ENCODE results near the gene VPS13D.

Gene VPS13D

DNA sequence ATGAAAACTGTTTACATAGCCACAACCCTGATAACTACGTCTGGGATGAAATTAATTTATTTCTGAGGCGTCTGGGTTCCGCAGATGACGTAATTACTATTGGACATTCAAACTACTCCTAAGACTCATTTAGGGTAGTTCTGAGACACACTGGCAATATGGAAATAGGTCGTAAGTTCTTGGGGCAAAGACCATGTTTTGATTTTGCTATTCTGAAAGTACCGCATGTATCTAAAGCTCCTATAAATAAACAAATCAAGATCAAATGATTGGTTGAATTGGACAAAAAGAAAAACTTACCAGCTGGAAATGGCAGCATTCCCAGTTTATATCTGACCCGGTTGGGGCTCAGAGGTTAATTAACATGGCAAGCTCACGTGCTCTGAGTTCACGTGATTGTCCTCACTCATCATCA, 313.9 kb downstream of the VPS13D start:
- DNase-seq, result no peak

DNA sequence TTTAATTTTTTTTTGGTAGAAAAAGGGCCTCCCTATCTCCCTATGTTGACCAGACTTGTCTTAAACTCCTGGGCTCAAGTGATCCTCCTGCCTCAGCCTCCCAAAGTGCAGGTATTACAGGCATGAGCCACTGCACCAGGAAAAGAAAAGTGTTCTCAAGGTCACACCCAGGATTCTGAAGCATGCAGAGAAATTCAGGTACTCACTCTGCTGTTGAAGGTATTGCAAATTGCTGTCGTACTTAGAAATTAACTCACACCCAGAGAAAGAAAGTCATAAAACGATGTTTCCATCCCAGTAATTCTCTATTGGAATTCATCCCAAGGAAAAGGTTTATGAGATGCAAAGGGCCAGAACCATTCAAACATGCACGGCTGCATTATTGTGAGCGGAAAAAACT, 314.5 kb downstream of the VPS13D start:
- no peak for DNase-seq

DNA sequence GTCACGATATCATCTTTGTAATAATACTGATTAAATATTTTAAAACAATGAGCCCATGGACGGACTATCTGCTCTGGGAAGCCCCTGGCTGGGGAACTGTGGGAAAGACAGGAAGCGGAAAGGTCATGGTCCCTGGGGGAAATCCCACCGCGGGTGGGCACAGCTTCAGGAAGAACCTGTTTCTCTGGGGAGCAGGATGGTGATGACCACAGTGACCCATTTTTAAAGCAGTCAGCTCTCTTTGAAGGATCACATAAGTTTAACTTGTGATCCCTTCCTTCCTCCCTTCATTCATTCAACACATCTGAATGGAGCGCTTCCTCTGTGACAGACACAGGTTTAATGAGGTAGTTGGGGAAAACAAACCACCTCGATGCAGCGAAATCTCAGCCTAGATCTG, 315.2 kb downstream of the VPS13D start:
- no peak for DNase-seq

DNA sequence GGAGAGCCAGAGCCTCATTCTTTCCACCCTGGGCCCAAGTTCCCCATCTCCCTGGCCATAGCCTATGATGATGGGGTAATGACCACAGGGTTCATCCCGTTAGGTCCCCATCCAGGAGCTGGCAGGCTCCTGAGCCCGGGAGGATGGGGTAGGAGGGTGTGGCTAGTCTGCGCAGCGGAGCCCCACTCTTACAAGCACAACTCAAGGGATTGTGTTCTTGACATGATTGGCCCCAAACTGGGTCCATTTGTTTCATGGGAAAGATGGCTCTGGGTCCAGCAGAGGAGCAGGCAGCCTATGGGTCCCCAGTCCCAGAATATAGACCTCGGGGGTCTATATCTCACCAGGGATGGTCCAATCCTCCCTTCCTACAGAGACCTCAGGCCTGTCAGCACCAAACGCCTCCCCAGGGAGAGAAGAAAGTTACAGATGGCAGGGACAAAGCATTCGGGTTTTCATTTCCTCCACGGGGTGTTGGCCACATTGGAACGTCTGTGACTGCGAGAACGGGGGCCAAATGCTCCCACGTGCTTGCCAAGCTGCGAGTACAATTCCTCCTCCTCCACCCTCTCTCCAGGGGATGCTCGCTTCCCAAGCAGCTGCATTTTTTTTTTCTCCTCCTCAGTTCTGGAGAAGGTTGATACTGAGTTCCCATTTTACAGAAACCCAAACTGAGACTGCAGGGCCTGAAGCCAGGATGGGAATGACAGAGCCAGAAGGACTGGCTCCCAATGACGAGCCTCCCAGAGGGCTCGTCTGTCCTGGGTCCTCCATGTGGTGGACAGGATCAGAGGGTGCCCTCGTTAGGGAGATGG, 317.1 kb downstream of the VPS13D start:
- DNase-seq, result no peak

DNA sequence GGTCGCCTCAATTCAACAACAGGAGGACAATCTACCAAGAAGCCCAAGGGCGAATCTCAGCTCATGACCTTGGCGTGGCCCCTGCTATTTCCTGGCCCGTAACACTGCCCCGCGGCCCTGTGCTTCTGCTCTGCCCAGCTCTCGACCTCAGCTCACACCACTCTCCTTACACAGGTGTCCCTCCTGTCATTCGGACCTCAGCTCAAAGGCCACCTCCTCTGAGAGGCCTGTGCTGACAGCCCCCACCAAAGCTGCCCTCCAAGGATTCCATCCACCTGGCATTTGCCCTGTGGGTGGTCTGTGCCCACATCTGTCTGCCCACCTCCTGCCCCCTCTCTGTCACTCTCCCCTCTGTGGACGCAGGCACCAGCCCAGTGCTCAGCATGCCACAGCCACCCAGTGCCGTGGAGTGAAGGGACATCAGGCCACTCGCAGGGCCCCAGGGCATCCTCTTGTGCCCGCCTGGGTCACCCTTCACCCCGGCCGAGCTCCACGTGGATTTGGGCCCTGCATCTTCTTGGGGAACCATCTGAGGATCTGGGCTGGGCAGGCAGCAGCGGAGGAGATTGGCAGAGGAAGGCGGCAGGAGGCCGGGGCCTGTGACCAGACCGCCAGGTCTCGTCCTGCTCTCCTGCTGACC, 317.9 kb downstream of the VPS13D start:
- no peak for DNase-seq

DNA sequence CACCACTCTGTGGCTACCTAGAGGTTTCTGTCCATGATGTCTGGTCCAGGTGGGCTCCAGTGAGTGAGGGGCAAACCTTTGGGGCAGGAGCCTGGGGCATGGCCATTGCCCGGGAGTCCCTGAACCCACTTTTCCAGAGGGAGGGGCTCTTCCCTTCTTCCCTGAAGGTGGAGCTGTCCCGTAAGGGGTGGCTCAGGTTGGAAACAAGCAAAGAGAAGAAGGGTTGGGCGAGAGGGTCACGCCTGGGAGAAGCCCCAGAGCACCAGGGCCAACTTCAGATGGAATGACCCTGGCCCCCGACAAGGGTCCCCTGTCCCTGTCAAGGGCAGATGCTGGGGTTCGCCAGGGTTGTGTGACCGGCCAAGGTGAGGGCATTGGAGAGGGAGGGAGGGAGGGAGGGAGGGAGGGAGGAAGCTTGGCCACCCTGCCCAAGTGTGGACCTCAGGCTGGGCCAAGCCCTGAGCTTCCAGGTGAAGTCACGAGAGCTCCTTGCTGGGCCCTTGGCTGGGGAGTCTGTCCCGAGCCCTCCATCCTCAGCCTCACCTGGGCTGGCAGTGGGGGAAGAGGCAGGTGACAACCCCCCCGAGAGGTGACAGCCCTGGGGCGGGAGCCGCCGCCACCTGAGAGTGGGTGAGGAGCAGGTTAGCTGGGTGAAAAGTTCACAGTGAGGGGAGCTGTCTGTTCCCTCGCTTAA, 318.6 kb downstream of the VPS13D start:
- DNase-seq, result no peak

DNA sequence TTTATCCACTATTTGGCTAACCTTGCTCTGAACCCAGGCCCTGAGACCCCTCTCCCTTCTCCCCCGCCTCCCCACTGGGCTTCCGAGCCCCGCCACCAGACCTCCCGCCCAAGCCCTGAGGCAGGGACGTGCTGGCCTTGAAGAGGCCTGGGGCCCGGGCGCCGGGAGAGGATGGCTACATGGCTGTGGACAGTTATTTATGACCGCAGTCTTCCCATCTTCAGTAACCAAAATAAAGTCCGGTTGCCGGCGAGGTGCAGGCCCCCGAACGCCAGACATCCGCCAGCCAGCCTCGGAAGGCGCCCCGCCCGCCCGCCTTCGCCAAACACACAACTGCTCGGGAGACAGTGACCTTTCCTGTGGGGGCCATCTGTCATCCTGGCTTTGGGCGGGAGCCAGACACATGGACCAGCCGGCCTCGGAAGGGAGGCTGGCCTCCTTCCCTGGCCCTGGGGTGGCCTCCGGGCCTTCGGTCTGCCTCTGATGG, 319.2 kb downstream of the VPS13D start:
- no peak for DNase-seq

DNA sequence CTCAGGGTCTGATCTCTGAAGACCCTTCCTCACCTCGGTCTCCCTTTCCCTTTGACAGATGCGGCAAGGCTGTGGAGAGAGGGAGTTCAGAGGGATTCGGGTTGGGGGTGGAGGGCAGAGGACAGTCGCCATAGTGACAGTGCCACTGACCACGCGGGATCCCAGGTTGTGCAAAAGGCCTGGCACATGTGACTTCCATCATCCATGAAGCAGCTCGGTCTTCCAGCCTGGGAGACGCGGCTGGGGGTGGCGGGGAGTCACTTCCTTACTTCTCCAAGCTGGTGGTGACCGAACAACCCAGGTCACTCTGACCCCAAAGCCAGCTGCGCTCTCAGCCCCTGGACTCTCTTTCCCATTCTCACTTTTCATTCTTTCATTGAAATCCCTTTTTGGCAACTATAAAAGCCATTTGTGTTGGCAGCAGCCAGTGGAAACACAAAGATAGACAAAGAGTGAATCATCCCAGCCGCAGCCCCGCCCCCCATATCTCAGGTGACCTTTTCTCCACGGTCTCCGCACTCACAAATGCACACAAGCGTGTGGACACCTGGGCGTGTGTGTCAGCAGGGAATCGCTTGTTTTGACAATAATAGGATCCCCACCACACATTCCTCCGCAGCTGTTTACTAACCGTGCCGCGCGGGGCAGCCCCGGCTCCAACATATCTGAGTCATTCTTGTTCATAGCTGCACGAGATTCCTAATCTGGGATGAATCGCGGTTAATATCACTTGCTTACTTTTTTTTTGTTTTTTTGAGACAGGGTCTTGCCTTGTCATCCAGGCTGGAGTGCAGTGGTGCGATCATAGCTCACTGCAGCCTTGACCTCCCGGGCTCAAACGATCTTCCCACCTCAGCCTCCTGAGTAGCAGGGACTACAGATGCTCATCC, 319.9 kb downstream of the VPS13D start:
- DNase-seq, result no peak

DNA sequence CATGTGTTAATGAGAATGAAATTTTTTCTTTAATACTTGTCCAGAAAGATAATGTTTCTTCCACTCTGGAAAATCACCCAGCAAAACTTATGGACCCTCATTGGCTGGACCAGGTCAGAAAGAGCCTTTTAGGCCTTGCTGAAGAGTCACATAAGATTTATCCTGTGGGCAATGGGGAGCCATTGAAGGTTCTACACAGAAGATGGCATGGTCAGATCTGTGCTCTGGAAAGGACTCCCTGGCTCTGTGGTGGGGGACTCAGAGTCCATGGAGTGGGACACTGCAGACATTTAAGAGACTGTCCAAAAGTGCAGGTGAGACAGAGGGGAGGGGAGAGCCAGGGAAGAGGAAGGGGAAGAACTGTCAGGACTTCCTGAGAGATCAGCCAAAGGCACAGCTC, 321.8 kb downstream of the VPS13D start:
- DNase-seq, result no peak

DNA sequence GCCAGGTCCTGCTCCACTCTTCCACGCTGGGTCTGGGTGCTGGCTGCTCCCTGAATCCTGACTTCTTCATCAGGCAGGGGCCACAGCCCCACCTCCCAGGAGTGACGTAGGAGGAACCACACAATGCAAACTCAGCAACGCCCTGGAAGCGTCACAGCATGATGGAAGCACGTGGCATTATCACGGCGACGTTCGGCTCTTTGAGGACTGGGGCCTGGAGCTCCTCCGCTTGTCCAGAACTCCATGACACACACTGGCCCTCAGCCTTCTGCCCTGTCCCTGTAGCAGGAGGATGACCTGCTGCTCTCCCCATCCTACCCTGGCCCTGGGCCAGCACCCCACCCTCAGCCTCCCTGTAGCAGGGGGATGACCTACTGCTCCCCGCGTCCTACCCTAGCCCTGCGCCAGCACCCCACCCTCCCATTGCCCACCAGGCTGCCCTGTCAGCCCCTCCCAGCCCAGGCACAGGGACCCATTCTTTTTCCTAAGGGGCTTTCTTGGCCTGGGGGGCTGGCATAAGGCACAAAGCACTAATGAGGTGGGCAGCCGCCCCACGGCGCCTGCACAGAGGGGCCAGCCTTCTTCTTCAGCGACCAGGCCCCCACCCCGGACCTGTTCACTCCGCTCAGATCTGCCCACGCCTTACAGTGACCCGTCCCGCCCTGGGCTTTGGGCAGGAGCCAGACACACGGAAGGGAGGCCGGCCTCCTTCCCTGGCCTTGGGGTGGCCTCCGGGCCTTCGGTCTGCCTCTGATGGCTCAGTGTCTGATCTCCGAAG, 322.5 kb downstream of the VPS13D start:
- no peak for DNase-seq

DNA sequence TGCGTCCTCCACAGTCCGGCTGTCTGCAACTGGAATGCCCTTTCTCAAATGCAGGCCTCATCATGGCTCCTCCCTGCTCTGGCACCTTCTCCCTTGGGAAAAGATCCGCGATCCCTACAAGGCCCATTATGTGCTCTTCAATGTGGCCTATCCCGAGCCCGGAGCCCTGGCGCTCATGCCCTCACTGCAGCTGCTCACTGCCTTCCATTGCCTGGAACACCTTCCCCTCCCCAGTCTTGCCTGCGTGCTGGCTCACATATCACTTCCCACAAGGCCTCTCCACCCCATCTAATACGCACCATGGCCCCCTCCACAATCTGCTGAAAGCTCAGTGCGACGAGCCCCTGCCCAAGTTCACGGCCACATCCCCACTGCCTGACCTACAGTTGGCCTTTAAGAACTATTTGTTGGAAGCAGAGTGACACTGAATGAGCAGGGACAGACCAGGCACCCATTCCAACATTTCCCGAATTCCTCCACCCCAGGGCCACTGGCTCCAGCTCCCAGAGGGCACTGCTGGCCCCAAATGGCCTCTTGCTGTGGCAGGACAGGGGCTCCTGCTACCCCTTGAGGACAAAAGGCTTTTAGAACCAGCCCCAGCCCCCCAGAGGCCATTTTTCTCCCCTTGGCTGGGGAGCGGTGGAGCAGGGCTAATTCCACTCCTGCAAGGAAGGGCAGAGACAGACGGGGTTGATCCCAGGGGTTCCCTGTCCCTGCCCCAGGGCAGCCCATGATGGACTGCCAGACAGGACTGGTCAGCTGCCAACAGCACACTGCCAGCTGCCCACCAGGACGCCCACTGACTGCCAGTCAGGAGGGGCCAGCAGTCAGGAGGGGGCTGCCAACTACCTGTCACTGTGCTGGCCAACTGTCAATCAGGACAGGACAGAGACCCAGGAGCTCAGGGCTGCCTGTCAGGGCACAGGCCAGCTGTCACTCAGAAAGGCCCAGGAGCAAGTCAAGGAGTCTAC, 323.4 kb downstream of the VPS13D start:
- DNase-seq, result no peak

DNA sequence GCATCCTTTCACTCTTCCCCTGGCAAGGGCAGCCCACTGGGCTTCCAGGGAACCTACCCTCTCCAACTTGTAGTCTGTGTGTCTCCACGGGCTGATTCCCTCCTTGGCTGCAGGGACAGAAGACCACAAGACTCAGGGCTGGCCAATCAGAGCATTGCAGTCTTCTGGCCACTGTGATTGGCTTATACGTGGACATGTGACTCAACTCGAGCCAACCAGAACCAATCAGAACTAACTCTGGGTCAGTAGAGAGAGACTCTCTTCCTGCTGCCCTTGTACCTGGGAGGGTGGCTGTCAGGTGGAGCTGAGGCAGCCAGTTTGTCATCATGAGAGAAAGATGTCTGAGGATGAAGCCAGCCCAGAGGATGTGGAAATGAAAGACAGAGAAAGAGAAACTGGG, 324.1 kb downstream of the VPS13D start:
- no peak for DNase-seq

DNA sequence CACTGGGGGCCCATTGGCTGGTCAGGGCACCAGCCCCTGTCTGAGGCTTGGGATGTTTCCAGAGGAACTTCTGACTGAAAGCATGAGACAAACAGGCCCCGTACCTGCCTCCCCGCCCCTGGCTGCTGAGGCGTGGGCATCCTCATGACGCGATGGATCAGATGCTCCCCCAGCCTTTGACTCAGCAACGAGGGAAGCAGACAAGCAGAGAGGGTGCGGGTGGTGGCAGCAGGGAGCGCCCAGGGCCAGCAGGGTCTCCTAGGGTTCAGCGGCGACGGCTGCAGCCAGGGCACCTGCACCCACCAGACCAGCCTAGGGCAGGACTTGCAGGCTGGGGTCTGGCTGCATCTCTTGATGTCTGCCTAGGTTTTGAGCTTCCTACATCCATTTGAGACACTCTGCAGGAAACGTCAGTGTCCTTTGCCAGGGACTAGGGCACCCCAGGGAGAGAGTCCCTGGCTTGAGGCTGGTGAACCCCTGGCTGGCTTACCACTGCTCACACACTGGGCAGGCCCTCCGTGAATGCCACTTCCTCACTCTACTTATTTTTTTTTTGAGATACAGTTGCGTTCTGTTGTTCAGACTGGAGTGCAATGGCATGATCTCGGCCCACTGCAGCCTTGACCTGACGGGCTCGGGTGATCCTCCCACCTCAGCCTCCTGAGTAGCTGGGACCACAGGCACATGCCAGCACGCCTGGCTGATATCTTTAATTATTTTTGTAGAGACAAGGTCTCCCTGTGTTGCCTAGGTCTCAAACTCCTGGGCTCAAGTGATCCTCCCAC, 324.9 kb downstream of the VPS13D start:
- no peak for DNase-seq

DNA sequence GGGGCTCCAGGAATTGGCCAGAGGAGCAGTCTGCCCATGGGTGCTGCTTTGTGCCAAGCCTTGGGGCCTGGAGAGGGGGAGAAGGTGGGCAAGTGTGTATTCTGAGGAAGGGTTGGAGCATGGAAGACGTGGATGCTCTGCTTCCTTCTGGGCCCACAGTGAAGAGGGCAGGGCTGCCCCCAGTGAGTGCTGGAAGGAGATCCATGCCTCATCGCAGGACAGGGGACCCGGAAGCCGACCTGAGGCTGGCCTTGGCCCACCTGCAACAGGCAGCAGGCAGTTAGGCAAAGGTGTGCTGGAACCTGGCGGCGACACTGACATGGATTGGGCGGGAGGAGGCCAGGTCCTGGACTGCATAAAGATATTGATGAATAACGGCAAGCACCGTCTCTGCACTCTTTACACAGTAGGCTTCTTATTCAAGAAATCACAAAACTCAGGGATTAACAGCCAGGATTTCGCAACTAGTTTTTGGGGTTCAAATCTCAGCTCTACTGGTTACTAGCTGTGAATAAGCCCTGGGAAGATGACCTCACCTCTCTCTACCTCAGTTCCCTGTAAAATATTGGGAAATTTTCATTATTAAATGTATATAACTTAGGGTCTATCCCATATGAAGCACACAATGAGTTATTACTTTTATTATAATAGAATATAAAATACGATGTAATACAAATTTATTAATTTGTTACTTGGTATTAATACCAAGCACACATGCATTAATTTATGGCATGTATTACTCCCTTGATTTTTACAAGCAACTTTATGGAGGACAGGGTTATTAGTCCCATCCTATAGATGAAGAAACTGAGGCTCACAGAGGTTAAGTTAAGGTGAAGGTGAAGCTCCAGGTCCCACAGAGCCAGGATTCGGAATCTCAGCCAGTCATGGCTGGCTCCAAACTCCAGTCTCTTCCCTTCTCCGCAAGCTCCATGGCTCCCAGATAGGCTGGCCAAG, 325.9 kb downstream of the VPS13D start:
- no peak for DNase-seq

DNA sequence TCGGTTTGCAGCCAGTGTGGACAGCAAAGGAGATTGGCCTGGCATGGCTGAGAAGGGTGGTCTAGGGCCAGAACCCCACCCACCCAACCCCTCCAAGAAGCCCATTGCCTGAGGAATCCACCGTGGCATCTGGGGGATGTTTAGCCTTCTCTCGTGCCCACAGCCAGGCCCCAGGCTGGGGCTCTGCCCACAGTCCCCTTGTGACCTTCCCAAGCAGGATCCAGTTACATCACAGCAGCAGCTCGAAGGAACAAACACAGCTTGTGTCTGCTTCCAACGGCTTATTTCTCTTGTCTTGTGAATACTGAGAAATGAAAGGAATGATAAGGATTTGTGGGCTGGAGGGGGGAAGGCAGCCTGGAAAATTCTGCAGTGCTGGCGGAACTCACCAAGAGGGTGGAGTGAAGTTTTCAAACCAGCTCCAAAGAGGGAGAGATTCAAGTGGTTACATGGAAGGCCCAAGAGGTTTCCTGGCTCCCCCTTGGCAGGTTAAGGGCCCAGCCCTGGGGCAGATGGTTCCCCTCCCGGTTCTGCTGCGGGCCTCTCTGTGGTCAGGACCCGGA, 326.6 kb downstream of the VPS13D start:
- DNase-seq, result no peak

DNA sequence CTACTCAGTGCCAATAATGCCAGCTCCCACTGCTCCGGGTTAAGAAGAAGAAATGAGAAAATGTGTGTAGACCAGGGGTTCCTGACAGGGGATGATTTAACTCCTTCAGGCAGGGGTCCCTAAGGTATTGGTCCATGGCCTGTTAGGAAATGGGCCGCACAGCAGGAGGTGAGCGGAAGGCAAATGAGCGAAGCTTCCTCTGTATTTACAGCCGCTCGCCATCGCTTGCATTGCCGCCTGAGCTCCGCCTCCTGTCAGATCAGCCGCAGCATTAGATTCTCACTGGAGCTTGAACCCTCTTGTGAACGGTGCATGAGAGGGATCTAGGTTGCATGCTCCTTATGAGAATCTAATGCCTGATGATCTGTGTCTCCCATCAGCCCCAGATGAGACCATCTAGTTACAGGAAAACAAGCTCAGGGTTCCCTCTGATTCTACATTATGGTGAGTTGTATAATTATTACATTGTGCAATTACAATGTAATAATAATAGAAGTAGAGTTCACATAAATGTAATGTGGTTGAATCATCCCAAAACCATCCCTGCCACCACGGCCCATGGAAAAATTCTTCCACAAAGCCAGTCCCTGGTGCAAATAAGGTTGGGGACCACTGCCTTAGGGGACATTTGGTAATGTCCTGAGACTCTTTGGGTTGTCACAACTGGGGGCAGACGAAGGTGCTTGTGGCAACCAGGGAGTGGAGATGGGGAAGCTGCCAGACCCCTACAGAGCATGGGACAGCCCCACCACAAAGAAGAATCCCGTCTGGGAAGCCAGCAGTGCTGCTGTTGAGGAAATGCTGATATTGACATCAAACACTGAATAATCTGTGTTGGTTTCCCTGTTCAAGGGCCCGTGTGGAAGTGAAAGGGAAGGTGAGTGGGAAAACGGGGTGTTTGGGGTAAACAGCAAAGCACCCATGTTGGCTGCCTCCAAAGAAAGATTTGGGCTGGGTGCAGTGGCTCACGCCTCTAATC, 327.4 kb downstream of the VPS13D start:
- DNase-seq, result no peak

DNA sequence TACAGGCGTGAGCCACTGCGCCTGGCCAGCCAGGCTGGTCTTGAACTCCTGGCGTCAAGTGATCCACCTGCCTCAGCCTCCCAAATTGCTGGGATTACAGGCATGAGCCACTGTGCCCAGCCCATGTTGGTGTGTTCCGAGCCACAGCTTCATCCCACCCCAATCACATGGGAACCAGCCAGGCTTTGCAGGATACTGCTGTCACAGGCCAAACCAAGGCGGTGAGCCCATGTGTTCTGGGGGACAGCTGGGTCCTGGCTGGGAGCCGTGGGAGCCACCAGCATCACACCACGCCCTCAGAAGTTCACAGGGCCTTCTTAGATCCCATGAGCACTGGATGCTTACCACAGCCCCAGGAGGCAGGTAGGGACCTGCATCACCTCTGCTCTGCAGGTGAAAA, 331.3 kb downstream of the VPS13D start:
- DNase-seq, result no peak
